ENCODE results near the gene ABCA7.

- no peak for TF ChIP-seq FOXK2 (IDR thresholded peaks at IDR 0.05)
- no peak for TF ChIP-seq SP1 (IDR thresholded peaks at IDR 0.05)
- TF ChIP-seq TARDBP (IDR thresholded peaks at IDR 0.05), result no peak
- TF ChIP-seq ZNF384 (IDR thresholded peaks at IDR 0.05), result no peak
- TF ChIP-seq FOXA1 (IDR thresholded peaks at IDR 0.05), result no peak
Measured at GRCh38 chr19:1085676-1086442, 46.0 kb downstream of the ABCA7 start.

All from HEK293T (cell line).